ENCODE measurements around the gene PSMB3. TPM values are rescaled to one million over a fixed set of nuclear protein-coding genes. Genes with fewer than 3 reads are reported as not detected.
"Not testable (repeated sequence)": the region's sequence is repeated elsewhere in the genome, so short reads cannot be mapped to it uniquely, and the experiment has no call there.

Gene PSMB3
- total RNA-seq, 1 donor from 2014 or later = 156 TPM

DNA sequence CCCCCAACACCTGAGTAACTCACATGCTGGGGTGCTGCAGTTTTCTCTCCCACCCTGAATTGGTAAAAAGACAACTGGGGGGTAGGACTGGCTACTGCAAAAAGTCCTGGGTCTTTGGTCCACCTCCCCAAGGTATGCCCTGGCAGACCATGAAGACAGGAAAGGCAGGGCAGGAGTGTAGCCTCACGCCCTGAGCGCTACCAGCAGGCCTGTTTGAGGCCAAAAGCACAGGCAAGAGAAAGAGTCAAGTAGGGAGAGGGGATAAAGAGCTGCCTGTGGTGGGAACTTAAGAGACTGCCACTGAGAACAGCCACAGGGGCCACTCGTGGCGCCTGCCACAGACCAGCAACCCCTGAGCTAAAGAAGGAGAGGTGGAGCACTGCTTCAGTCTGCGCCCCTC, 13.8 kb downstream of the PSMB3 start:
- H3K27ac ChIP-seq (ENCODE audit: low read depth, low read length) = no peak overlapping the region
- H3K27me3 ChIP-seq (ENCODE audit: control insufficient read depth in 3 of 3, insufficient read depth in 3 of 3, low read length in 3 of 3) = no peaks in the 10 kb centered on the region
- H3K36me3 ChIP-seq (ENCODE audit: control insufficient read depth in 3 of 3, insufficient read depth in 3 of 3, low read length in 3 of 3) = peaks cover 72 to 89% (median 79%) of the 10 kb centered on the region in 3 donors
- no peaks in the 10 kb centered on the region for H3K4me1 ChIP-seq (ENCODE audit: control insufficient read depth in 3 of 3, insufficient read depth in 3 of 3, low read length in 3 of 3)
- H3K4me3 ChIP-seq (ENCODE audit: low read length in 3 of 3) = no peak overlapping the region
- H3K9ac ChIP-seq (ENCODE audit: low read depth in 1 of 3, low read length in 3 of 3) = no peak overlapping the region
- H3K9me3 ChIP-seq (ENCODE audit: control insufficient read depth in 3 of 3, low read length in 3 of 3) = no peaks in the 10 kb centered on the region

DNA sequence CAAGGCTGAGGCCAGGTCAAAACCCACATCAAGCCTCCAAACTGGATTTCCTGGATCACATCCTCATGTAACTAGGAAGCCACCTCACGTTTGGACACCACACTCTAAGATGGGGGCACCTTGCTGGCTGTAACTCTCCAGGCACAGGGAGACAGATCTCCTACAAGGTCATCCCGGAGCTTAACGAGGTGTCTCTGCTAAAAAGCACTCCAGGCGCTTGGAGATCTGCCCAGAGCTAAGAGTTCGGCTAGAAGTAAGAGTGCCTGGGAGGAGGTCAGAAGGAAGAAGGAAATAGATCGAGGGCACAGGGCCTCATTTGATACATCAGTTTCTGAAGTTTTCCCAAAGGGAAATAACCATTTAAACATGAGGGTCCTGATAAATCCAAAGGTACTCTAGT, 15.9 kb downstream of the PSMB3 start:
- Histone ChIP-seq H3K9ac (ENCODE audit: low read depth in 1 of 3, low read length in 3 of 3) (no peak overlapping the region), H3K4me3 (ENCODE audit: low read length in 3 of 3) (no peak overlapping the region), H3K36me3 (ENCODE audit: control insufficient read depth in 3 of 3, insufficient read depth in 3 of 3, low read length in 3 of 3) (peaks cover 71 to 91% (median 81%) of the 10 kb centered on the region in 3 donors), H3K4me1 (ENCODE audit: control insufficient read depth in 3 of 3, insufficient read depth in 3 of 3, low read length in 3 of 3) (no peaks in the 10 kb centered on the region), H3K27me3 (ENCODE audit: control insufficient read depth in 3 of 3, insufficient read depth in 3 of 3, low read length in 3 of 3) (no peaks in the 10 kb centered on the region), H3K27ac (ENCODE audit: low read depth, low read length) (no peak overlapping the region), H3K9me3 (ENCODE audit: control insufficient read depth in 3 of 3, low read length in 3 of 3) (no peaks in the 10 kb centered on the region)

DNA sequence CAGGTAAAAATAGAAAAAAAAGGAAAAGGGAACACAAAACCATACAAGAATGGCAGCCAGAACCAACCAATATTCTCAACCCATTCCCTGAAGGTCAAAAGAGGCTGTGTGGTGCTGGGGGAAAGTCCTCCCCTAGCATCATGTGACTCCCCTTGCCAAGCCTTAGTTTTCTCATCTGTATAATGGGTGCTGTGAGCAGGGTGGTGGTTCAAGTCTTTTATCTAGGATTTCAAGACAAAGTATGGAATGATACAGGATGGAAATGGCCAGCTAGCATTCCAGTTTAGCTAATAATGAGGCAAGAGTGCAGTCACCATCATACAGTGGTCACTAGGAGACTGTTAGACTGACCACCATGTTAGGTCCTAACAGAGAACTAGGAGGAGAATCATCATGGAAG, 20.7 kb downstream of the PSMB3 start:
- no peak overlapping the region for H3K27ac ChIP-seq (ENCODE audit: low read depth, low read length)
- no peaks in the 10 kb centered on the region for H3K4me1 ChIP-seq (ENCODE audit: control insufficient read depth in 3 of 3, insufficient read depth in 3 of 3, low read length in 3 of 3)
- no peaks in the 10 kb centered on the region for H3K9me3 ChIP-seq (ENCODE audit: control insufficient read depth in 3 of 3, low read length in 3 of 3)
- H3K9ac ChIP-seq (ENCODE audit: low read depth in 1 of 3, low read length in 3 of 3) = no peak overlapping the region
- peaks cover 75 to 83% (median 78%) of the 10 kb centered on the region in 3 donors for H3K36me3 ChIP-seq (ENCODE audit: control insufficient read depth in 3 of 3, insufficient read depth in 3 of 3, low read length in 3 of 3)
- no peak overlapping the region for H3K4me3 ChIP-seq (ENCODE audit: low read length in 3 of 3)
- no peaks in the 10 kb centered on the region for H3K27me3 ChIP-seq (ENCODE audit: control insufficient read depth in 3 of 3, insufficient read depth in 3 of 3, low read length in 3 of 3)

DNA sequence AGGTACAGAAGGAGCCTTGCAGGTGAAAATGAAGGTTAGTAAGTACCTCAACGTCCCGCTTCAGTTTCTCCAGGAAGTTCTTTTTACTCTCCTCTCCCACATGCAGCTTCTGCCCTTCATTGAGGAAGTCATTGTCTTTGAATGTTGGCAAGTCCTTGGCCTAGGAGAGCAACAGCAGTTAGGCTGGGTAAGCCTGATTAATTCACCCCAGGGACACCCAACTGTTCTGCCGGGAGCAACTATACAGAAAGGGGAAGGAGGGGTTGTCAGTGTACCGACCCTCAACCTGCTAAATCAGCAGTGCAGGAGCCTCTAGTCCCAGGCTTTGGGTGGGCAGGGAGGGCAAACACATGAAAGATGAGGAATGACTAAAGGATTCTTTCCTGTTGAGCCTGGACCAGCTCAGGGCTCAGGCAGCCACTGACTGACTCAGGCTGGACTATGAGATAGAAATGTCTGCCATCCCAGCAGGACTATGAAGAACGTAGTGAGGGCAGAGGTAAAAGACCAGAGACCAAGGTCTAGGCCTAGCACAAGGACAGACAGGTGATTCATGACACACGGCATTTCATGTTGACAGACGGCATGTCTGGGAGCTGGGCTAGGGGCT, 25.2 kb downstream of the PSMB3 start:
- Histone ChIP-seq H3K9me3 (ENCODE audit: control insufficient read depth in 3 of 3, low read length in 3 of 3) (no peaks in the 10 kb centered on the region), H3K36me3 (ENCODE audit: control insufficient read depth in 3 of 3, insufficient read depth in 3 of 3, low read length in 3 of 3) (peaks cover 80 to 86% (median 83%) of the 10 kb centered on the region in 3 donors), H3K27me3 (ENCODE audit: control insufficient read depth in 3 of 3, insufficient read depth in 3 of 3, low read length in 3 of 3) (no peaks in the 10 kb centered on the region), H3K4me3 (ENCODE audit: low read length in 3 of 3) (no peak overlapping the region), H3K9ac (ENCODE audit: low read depth in 1 of 3, low read length in 3 of 3) (no peak overlapping the region), H3K4me1 (ENCODE audit: control insufficient read depth in 3 of 3, insufficient read depth in 3 of 3, low read length in 3 of 3) (no peaks in the 10 kb centered on the region), H3K27ac (ENCODE audit: low read depth, low read length) (no peak overlapping the region)

DNA sequence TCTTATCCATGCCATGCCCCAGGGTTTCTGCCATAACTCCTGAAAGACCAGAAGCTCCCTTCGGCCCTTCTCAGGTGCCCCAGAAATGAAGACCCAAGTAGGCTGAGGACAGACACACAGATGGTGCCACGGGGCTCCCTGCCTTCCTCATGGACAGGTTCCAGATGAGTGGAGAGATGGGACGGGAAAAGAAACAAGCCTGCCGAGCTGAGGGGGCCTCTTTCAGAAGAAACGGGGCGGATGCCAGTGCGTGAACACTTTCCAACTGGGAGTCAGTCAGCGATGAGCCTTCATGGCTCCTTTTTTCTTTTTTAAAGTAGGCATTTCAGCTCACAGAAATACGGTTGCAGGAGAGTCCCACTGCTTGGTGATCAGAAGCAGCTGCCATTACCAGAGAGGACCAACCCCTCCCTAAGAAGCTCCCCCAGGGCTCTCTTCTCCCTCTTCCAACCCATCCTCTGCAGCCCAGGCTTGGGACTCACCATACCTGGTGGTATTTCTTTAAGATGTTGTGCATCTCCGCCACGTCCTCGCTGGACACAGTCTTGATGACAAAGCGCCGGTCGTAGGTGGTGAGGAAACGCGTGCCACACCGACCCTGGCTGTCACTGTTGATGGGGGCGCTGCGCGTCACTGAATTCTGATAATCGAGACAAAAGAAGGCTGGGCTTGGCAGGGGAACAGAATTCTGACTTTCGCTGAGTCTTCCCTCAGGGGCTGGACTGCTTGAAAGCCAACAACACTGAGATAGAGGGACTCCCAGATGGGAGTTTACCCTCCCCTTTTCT, 27.6 kb downstream of the PSMB3 start:
- H3K9me3 ChIP-seq (ENCODE audit: control insufficient read depth in 3 of 3, low read length in 3 of 3) = no peaks in the 10 kb centered on the region
- H3K4me3 ChIP-seq (ENCODE audit: low read length in 3 of 3) = no peak overlapping the region
- peaks cover 83 to 89% (median 85%) of the 10 kb centered on the region in 3 donors for H3K36me3 ChIP-seq (ENCODE audit: control insufficient read depth in 3 of 3, insufficient read depth in 3 of 3, low read length in 3 of 3)
- H3K27me3 ChIP-seq (ENCODE audit: control insufficient read depth in 3 of 3, insufficient read depth in 3 of 3, low read length in 3 of 3) = no peaks in the 10 kb centered on the region
- no peak overlapping the region for H3K27ac ChIP-seq (ENCODE audit: low read depth, low read length)
- H3K4me1 ChIP-seq (ENCODE audit: control insufficient read depth in 3 of 3, insufficient read depth in 3 of 3, low read length in 3 of 3) = no peaks in the 10 kb centered on the region
- peak overlapping the region in 1 of 3 donors; percentile 16 for H3K9ac ChIP-seq (ENCODE audit: low read depth in 1 of 3, low read length in 3 of 3)

DNA sequence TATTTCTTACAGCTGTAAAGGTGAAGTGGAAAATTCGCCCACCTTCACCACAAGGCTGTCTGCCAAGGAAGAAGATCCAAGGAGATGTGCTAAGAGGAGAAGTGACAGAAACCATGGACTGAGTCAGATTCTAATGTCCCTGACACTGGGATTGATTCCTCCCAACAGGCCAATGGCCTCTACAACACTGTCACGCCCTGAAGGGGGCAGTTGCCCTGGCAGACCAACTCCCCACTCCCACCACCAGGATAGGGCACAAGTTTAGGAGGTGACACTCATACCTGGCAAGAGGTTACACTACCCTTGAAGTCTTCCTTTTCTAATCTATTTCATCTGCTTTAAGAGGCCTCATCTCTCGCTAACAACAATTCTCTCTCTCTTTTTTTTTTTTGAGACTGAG, 30.7 kb downstream of the PSMB3 start:
- no peak overlapping the region for H3K9ac ChIP-seq (ENCODE audit: low read depth in 1 of 3, low read length in 3 of 3)
- H3K36me3 ChIP-seq (ENCODE audit: control insufficient read depth in 3 of 3, insufficient read depth in 3 of 3, low read length in 3 of 3) = peaks cover 72 to 81% (median 78%) of the 10 kb centered on the region in 3 donors
- H3K27me3 ChIP-seq (ENCODE audit: control insufficient read depth in 3 of 3, insufficient read depth in 3 of 3, low read length in 3 of 3) = no peaks in the 10 kb centered on the region
- no peaks in the 10 kb centered on the region for H3K9me3 ChIP-seq (ENCODE audit: control insufficient read depth in 3 of 3, low read length in 3 of 3)
- H3K4me1 ChIP-seq (ENCODE audit: control insufficient read depth in 3 of 3, insufficient read depth in 3 of 3, low read length in 3 of 3) = no peaks in the 10 kb centered on the region
- no peak overlapping the region for H3K27ac ChIP-seq (ENCODE audit: low read depth, low read length)
- H3K4me3 ChIP-seq (ENCODE audit: low read length in 3 of 3) = no peak overlapping the region

DNA sequence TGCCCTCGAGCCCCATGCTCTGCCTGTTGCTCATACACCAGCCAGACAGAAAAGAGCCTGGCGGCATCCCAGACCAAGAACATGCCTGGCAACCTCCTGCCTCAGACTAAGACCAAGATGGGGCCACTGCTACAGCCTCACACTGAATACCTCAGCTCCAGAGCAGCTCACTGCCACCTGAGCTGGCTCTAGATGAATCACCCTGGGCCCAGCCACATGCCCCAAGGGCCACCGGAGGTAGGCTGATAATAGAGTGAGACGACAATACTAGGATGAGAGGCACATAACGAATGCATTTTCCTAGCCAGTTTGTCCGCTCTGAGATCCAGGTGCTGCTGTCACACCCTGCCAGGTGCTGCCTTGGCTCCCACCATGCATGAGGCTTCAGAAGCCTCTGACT, 33.8 kb downstream of the PSMB3 start:
- Histone ChIP-seq H3K36me3 (ENCODE audit: control insufficient read depth in 3 of 3, insufficient read depth in 3 of 3, low read length in 3 of 3) (peaks cover 41 to 49% (median 47%) of the 10 kb centered on the region in 3 donors), H3K27me3 (ENCODE audit: control insufficient read depth in 3 of 3, insufficient read depth in 3 of 3, low read length in 3 of 3) (no peaks in the 10 kb centered on the region), H3K9ac (ENCODE audit: low read depth in 1 of 3, low read length in 3 of 3) (no peak overlapping the region), H3K9me3 (ENCODE audit: control insufficient read depth in 3 of 3, low read length in 3 of 3) (no peaks in the 10 kb centered on the region), H3K27ac (ENCODE audit: low read depth, low read length) (no peak overlapping the region), H3K4me1 (ENCODE audit: control insufficient read depth in 3 of 3, insufficient read depth in 3 of 3, low read length in 3 of 3) (peaks cover 2 to 9% (median 5%) of the 10 kb centered on the region in 3 donors), H3K4me3 (ENCODE audit: low read length in 3 of 3) (no peak overlapping the region)

- H3K27ac ChIP-seq (ENCODE audit: low read depth, low read length); H3K9me3 ChIP-seq (ENCODE audit: control insufficient read depth in 3 of 3, low read length in 3 of 3); H3K9ac ChIP-seq (ENCODE audit: low read depth in 1 of 3, low read length in 3 of 3); H3K27me3 ChIP-seq (ENCODE audit: control insufficient read depth in 3 of 3, insufficient read depth in 3 of 3, low read length in 3 of 3); H3K4me3 ChIP-seq (ENCODE audit: low read length in 3 of 3); H3K4me1 ChIP-seq (ENCODE audit: control insufficient read depth in 3 of 3, insufficient read depth in 3 of 3, low read length in 3 of 3): not testable (repeated sequence)
- peaks cover 32 to 41% (median 34%) of the 10 kb centered on the region in 3 donors for H3K36me3 ChIP-seq (ENCODE audit: control insufficient read depth in 3 of 3, insufficient read depth in 3 of 3, low read length in 3 of 3)
These were observed 35.5 kb downstream of the PSMB3 start for GRCh38 chr17:38787999-38788398.

DNA sequence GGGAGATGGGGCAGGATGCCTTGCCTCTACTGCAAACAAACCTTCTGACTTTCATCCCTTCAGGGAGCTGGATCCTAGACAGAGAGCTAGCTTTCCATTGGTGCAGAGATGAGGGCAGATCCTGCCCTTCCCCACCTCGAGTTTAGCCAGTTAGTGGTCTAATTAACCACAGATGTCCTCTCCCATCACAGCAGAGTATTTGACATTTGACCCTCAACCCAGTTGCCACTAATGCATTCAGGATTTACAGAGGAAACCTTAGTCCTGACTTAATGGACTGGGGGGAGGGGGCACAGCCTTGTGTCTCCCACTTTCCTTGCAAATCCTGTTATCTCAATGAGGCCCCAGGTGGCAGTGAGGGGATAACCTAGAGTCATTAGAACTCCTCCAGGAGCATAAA, 36.6 kb downstream of the PSMB3 start:
- Histone ChIP-seq H3K4me1 (ENCODE audit: control insufficient read depth in 3 of 3, insufficient read depth in 3 of 3, low read length in 3 of 3) (peaks cover 4 to 9% (median 5%) of the 10 kb centered on the region in 3 donors), H3K9ac (ENCODE audit: low read depth in 1 of 3, low read length in 3 of 3) (no peak overlapping the region), H3K4me3 (ENCODE audit: low read length in 3 of 3) (no peak overlapping the region), H3K27ac (ENCODE audit: low read depth, low read length) (no peak overlapping the region), H3K27me3 (ENCODE audit: control insufficient read depth in 3 of 3, insufficient read depth in 3 of 3, low read length in 3 of 3) (no peaks in the 10 kb centered on the region), H3K9me3 (ENCODE audit: control insufficient read depth in 3 of 3, low read length in 3 of 3) (no peaks in the 10 kb centered on the region), H3K36me3 (ENCODE audit: control insufficient read depth in 3 of 3, insufficient read depth in 3 of 3, low read length in 3 of 3) (peaks cover 23 to 31% (median 24%) of the 10 kb centered on the region in 3 donors)

- not testable (repeated sequence) for H3K4me1 ChIP-seq (ENCODE audit: control insufficient read depth in 3 of 3, insufficient read depth in 3 of 3, low read length in 3 of 3); H3K27me3 ChIP-seq (ENCODE audit: control insufficient read depth in 3 of 3, insufficient read depth in 3 of 3, low read length in 3 of 3); H3K9me3 ChIP-seq (ENCODE audit: control insufficient read depth in 3 of 3, low read length in 3 of 3); H3K4me3 ChIP-seq (ENCODE audit: low read length in 3 of 3); H3K27ac ChIP-seq (ENCODE audit: low read depth, low read length); H3K9ac ChIP-seq (ENCODE audit: low read depth in 1 of 3, low read length in 3 of 3)
- peaks cover 14 to 21% (median 15%) of the 10 kb centered on the region in 3 donors for H3K36me3 ChIP-seq (ENCODE audit: control insufficient read depth in 3 of 3, insufficient read depth in 3 of 3, low read length in 3 of 3)
These were observed 37.7 kb downstream of the PSMB3 start for GRCh38 chr17:38790148-38790707.

All from skeletal muscle tissue (tissue), 4 donors.